GM19372 (cell line): ENCODE results near the gene C2orf68.
"Not testable (repeated sequence)": the region's sequence is repeated elsewhere in the genome, so short reads cannot be mapped to it uniquely, and the experiment has no call there.

Source experiments
- ATAC-seq: cut with Tn5 transposase; IDR thresholded peaks from one replicate; pipeline ENCODE4 v1.9.1; 2021; ENCODE audit warnings: mild to moderate bottlenecking, low read depth, moderate library complexity; ENCODE audit not compliant: unreplicated experiment

C2orf68 gene

DNA sequence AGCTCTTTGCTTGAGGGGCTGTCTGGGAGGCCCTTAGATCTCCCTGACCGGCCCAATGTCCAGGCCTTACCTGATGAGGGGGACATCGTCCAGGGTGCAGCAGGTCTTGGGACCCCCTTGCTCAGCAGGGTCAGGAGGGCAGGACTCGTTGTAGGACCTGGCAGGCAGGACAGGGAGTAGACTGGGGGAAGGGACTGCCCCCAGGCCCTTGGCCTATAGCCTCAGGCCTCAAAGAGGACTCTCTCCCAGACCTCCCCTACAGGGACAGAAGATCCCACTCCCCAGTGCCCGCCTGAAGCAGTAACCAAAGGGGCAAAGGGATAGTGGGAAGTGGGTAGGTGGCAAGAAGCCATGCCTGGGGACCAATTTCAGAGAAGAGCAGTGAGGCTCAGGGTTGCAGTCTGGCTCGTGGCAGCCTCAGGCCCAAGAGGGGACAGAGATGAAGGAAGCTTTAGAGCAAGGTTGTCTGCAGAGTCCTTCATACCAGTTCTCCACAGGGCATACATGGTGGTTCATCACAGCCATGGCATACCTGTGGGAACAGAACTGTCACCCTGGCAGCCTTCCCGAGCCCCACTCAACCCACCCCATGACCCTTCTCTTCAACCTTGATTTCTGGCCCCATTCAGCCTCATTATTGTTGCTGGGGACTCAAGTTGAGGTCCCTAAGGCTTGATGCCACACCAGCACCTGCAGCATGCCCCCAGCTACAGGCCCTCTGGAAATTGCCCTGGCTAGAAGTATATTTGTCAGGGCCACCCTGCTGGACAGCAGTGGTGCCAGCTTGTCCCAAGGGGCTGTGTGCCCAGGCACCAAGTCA, 10.7 kb downstream of the C2orf68 start:
- ATAC-seq = no peak

- ATAC-seq = no peak
Observed at GRCh38 chr2:85600235-85600575, 11.7 kb downstream of the C2orf68 start.

GRCh38 chr2:85599468-85600234, 12.2 kb downstream of the C2orf68 start:
- no peak for ATAC-seq

- no peak for ATAC-seq
Observed at GRCh38 chr2:85598594-85599340, 13.1 kb downstream of the C2orf68 start.

DNA sequence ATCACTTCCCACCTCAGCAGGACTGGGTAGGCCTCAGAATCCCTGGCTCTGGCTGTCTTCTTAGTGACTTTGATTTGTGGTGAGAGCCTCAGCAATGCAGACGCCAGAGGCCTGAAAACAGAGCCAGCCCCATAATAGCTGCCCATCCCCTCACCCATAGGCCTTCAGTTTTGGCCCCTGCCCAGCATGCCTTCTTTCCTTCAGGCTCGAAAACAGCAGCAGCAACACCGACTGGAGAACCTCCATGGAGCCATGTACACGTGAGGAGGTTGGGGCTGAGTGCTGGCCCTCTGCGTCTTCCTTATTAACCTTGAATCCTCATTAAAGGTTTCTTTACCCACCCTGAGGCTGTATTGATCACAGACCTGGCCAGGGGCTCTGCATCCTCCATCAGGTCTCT, 14.6 kb downstream of the C2orf68 start:
- no peak for ATAC-seq

GRCh38 chr2:85596486-85597143, 15.3 kb downstream of the C2orf68 start:
- no peak for ATAC-seq

- no peak for ATAC-seq
Observed at GRCh38 chr2:85596026-85596333, 15.9 kb downstream of the C2orf68 start.

DNA sequence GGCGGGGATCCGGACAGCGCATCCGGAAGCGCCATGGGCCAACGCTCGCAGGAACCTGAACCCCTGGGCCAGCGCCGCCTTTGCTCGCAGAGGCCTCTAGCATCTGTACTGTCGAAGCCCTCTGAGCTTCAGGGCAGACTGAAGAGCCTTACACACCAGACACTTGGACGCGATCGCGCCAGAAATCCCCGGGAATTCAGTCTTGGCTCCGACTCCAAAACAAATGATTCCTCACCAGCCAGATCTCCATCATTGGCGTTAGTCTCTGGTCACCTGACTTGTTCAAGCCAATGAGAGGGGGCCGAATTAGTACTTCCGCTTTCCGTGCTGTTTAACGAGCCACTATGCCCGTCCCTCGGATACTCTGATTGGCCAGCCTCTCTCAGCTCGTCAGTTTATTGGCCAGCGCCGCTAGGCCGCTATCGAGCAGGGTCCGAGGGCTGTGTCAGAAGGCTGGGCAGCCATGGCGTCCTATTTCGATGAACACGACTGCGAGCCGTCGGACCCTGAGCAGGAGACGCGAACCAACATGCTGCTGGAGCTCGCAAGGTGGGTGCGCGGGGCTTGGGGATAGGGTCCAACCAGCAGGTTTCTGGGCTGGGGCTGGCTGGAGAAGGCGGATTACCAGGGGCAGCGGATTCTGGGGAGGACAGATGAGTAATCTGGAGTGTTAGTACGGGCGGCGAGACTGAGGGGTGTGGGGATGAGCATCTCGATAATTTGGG, 16.4 kb downstream of the C2orf68 start, which contains the start of gene RNF181:
RNF181 (plus strand) TSS at position 445 of the 725 bp plus-strand sequence; CDS start at position 464, 19 bp downstream.
- peak; percentile 100 for ATAC-seq

DNA sequence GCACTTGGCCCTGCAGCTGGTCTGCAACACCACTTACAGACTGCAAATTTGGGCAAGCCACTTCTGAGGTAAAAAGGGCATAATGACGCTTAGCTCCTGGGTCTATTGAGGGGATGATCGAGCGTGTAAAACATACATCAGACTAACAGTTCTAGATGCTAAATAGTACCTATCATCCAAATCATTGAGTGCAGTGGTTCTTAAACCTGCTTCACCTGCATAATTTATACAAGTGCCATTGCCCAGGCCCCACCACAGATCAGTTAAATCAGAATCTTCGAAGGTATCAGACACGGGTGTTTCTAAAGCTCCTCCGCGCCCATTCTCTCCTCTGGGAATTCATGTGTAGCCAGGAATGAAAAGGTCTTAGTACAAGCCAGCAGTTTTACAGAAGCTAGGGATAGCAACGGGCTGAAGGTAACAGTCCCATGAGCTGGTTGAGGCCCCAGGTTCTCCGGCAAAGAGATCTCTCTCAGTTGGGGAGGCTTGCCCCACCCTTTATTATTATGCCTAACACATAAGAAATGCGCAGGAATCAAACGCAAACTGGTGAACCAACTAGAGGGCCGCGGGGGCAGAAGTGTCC, 17.1 kb downstream of the C2orf68 start:
- no peak for ATAC-seq

- no peak for ATAC-seq
Observed at GRCh38 chr2:85593023-85593422, 18.8 kb downstream of the C2orf68 start.

GRCh38 chr2:85592299-85592698, 19.6 kb downstream of the C2orf68 start:
- ATAC-seq = not testable (repeated sequence)

GRCh38 chr2:85591563-85591962, 20.3 kb downstream of the C2orf68 start:
- ATAC-seq = no peak

- no peak for ATAC-seq
Observed at GRCh38 chr2:85590950-85591349, 20.9 kb downstream of the C2orf68 start.

- no peak for ATAC-seq
Observed at GRCh38 chr2:85589982-85590791, 21.7 kb downstream of the C2orf68 start.

DNA sequence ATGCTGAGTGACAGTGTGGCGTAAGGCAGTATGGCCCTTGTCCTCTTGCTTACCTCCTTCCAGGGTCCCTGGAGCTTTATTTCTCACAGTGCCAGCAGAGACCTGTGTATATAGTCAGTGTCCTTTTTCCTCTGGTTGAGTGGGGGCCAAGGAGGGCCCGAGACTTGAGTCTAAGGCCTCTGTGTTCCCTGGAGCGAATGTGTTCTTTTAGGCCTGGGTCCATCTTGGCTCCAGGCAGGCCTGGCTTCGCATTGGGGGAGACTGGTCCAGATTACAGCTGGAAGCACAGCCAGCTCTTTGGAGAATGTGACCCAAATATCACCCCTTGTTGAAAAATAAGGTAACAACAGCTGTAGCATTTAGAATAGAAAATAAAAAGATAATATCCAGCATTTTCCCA, 22.7 kb downstream of the C2orf68 start:
- no peak for ATAC-seq

GRCh38 chr2:85588645-85589044, 23.2 kb downstream of the C2orf68 start:
- no peak for ATAC-seq

GRCh38 chr2:85588236-85588635, 23.6 kb downstream of the C2orf68 start:
- no peak for ATAC-seq

DNA sequence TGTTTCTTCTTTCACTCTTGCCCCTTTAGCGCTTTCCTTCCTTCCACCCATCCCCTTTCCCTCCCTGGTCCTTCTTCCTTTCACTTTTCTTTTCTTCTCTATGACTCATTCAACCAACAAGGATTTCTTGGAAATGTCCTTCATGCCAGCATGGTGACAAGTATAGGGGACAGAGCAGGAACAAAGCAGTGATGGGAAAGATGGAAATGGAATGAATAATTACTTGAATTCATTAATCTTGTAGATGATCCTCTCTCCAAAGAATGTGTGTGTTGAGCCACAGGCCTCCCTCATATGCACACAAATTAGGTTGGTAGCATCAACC, 26.1 kb downstream of the C2orf68 start:
- no peak for ATAC-seq
